B cell (primary cell): ENCODE data around the gene NINJ2. TPM values are rescaled to one million over a fixed set of nuclear protein-coding genes. Genes with fewer than 3 reads are reported as not detected.

Experiments used
- ATAC-seq: fragments of 200-7000 bp; cut with Tn5 transposase; one replicate; pipeline ENCODE4 v1.10.0; 2021; ENCODE audit warnings: low read depth, mild to moderate bottlenecking, moderate number of reproducible peaks, moderate library complexity
- CTCF ChIA-PET: fragments of 350-600 bp; sonication (Branson Sonifier 250); formaldehyde crosslinking; loops from one replicate; lab custom pipeline; 2021; ENCODE audit warnings: antibody characterized with exemption, inconsistent platforms; lab: Charles Lee
- POLR2A ChIA-PET: fragments of 350-600 bp; sonication (Branson Sonifier 250); formaldehyde crosslinking; loops from one replicate; lab custom pipeline; 2021; ENCODE audit warnings: antibody characterized with exemption; lab: Charles Lee
- DNase-seq: peaks from one replicate; pipeline ENCODE4 v3.0.0; 2013
- H2AFZ ChIP-seq: 2 replicates; pipeline ENCODE4 v1.6.1; 2012; ENCODE audit warnings: mild to moderate bottlenecking, low read depth, low read length; ENCODE audit not compliant: insufficient read depth, poor library complexity, severe bottlenecking
- H3K27ac ChIP-seq, 2 donors: 1 replicate in 1 of 2; 2 replicates in 1 of 2; pipeline ENCODE4 v1.5.1; 2012 to 2013; ENCODE audit warnings: low read length in 2 of 2, mild to moderate bottlenecking in 2 of 2, moderate library complexity in 1 of 2
- H3K27me3 ChIP-seq, 4 experiments: fragments of 200-600 bp in 1 of 4; sonication (generic) in 1 of 4; replicated peaks in 1 of 4; 1 replicate in 2 of 4; 2 replicates in 2 of 4; pipeline versions ENCODE4 v1.6.1 to v1.7.0; 2013 to 2016; ENCODE audit warnings: low read length in 3 of 4, mild to moderate bottlenecking in 2 of 4, mixed read lengths in 1 of 4, moderate library complexity in 1 of 4; ENCODE audit not compliant: insufficient read depth in 4 of 4, control insufficient read depth in 3 of 4; ENCODE audit errors: control extremely low read depth in 1 of 4
- H3K36me3 ChIP-seq, 2 experiments: replicated peaks in 1 of 2; 1 replicate in 1 of 2; 2 replicates in 1 of 2; pipeline versions ENCODE4 v1.6.1 to v1.7.1; 2013; ENCODE audit warnings: low read length in 1 of 2; ENCODE audit not compliant: insufficient read depth in 2 of 2, control insufficient read depth in 1 of 2; ENCODE audit errors: control extremely low read depth in 1 of 2, extremely low read depth in 1 of 2
- H3K4me1 ChIP-seq, 2 donors: fragments of 200-600 bp in 1 of 2; sonication (generic) in 1 of 2; 1 replicate in 1 of 2; 2 replicates in 1 of 2; pipeline versions ENCODE4 v1.5.1 to v1.6.1; 2013 to 2017; ENCODE audit warnings: low read length in 2 of 2; ENCODE audit not compliant: control insufficient read depth in 2 of 2, insufficient read depth in 2 of 2
- H3K4me2 ChIP-seq: replicated peaks from 2 replicates; pipeline ENCODE3; 2012; ENCODE audit warnings: mild to moderate bottlenecking, low read depth, low read length; ENCODE audit not compliant: poor library complexity, severe bottlenecking
- H3K4me3 ChIP-seq, 5 experiments: fragments of 200-600 bp in 1 of 5; sonication (generic) in 1 of 5; 1 replicate in 3 of 5; 2 replicates in 2 of 5; pipeline versions ENCODE4 v1.5.1 to v1.7.0; 2011 to 2016; ENCODE audit warnings: low read length in 4 of 5, mild to moderate bottlenecking in 4 of 5, low read depth in 2 of 5, control low read depth in 1 of 5, moderate library complexity in 1 of 5; ENCODE audit not compliant: insufficient read depth in 1 of 5; ENCODE audit errors: control extremely low read depth in 1 of 5, extremely low read depth in 1 of 5
- H3K79me2 ChIP-seq: fragments of 200-600 bp; sonication (generic); one replicate; pipeline ENCODE4 v1.6.0; 2016; ENCODE audit warnings: low read length; ENCODE audit not compliant: control insufficient read depth, insufficient read depth
- H3K9ac ChIP-seq: fragments of 200-600 bp; sonication (generic); 2 replicates; pipeline ENCODE4 v1.6.1; 2017; ENCODE audit warnings: mild to moderate bottlenecking, low read length, moderate library complexity
- H3K9me3 ChIP-seq, 3 donors: one replicate each; pipeline versions ENCODE4 v1.6.1 to v1.7.1; 2013; ENCODE audit warnings: low read length in 2 of 3; ENCODE audit not compliant: control insufficient read depth in 2 of 3, insufficient read depth in 1 of 3; ENCODE audit errors: control extremely low read depth in 1 of 3
- H4K20me1 ChIP-seq: 2 replicates; pipeline ENCODE4 v1.6.0; 2012; ENCODE audit warnings: mild to moderate bottlenecking, low read length; ENCODE audit not compliant: insufficient read depth, control insufficient read depth, poor library complexity, severe bottlenecking
- H3K27ac Mint-ChIP-seq: one replicate; pipeline ENCODE4 v1.8.0; 2021; ENCODE audit warnings: mixed read lengths
- H3K27me3 Mint-ChIP-seq: one replicate; pipeline ENCODE4 v1.8.0; 2021; ENCODE audit warnings: mixed read lengths
- H3K4me1 Mint-ChIP-seq: one replicate; pipeline ENCODE4 v1.8.0; 2021; ENCODE audit warnings: mixed read lengths
- H3K4me3 Mint-ChIP-seq: one replicate; pipeline ENCODE4 v1.8.0; 2021; ENCODE audit warnings: mixed read lengths
- H3K9me3 Mint-ChIP-seq: one replicate; pipeline ENCODE4 v1.8.0; 2022; ENCODE audit warnings: mixed read lengths; ENCODE audit not compliant: insufficient read depth
- EZH2 ChIP-seq: IDR thresholded peaks from 2 replicates; pipeline ENCODE4 v1.6.1; 2012; ENCODE audit warnings: borderline replicate concordance, low read depth, mild to moderate bottlenecking, moderate library complexity, low read length; ENCODE audit not compliant: insufficient read depth, poor library complexity, severe bottlenecking
- WGBS: methylation state at CpG from one replicate; pipeline ENCODE4 v1.1.5; 2013; ENCODE audit warnings: missing lambda C conversion rate; ENCODE audit not compliant: insufficient coverage; 5-methylcytosine and 5-hydroxymethylcytosine counted together
- intact Hi-C: fragments of 100-400 bp; cut with micrococcal nuclease; formaldehyde crosslinking; loops from one replicate; pipeline ENCODE4 v1.10.0; 2022
- polyA plus RNA-seq: library from polyadenylated mRNA; depleted of rRNA; stranded (reverse); fragments of >200 nt; gene quantifications from 2 replicates; pipeline ENCODE4 v1.2.3, GENCODE V29; 2012
- total RNA-seq, 2 donors: library from RNA; stranded (reverse); fragments of 120-200 nt in 1 of 2; gene quantifications; 1 replicate in 1 of 2; 2 replicates in 1 of 2; pipeline versions ENCODE4 v1.2.3 to v1.2.4, GENCODE V29; 2013 to 2022
- TF ChIP-seq, protein P1 (sequence below): fragments of 200-600 bp; IDR thresholded peaks from one replicate; pipeline ENCODE4 v1.8.0; 2022; ENCODE audit warnings: antibody characterized with exemption, mild to moderate bottlenecking

Gene NINJ2
- total and polyA plus RNA-seq, 2 donors (not counting 1 experiment from before 2014, with no cell fraction given): 2.9 to 10.2 TPM

DNA sequence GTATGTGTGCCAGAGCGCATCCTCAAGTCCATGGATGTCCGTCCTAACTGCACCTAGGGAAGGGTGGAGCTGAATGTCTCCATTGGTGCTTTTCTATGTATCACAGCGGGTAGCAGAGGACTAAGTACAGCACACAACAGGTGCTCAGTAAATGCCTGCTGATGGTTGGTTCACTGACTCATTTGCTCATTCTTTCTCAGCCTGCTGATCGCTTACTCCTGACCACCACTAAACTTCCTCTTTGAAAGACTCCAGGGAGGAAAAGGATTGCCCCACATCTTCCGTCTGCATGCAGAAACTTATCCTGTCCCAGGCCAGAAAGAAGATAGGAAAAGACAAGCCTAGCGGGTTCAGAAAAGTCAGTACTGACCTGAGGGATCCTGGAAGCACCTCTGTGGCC is 137.2 kb downstream of the NINJ2 start:
- Mint-ChIP-seq H3K4me1 (no peaks in the 10 kb centered on the region), H3K27ac (no peak overlapping the region), H3K27me3 (peaks cover 12% of the 10 kb centered on the region), H3K9me3 (no peaks in the 10 kb centered on the region), H3K4me3 (no peak overlapping the region)
- Histone ChIP-seq H3K27ac (no peak overlapping the region), H3K4me1 (no peaks in the 10 kb centered on the region), H3K36me3 (no peaks in the 10 kb centered on the region), H3K9ac (no peak overlapping the region), H3K4me3 (no peak overlapping the region), H3K9me3 (peaks cover 0 to 14% (median 0%) of the 10 kb centered on the region in 3 donors), H2AFZ (no peak overlapping the region), H4K20me1 (no peaks in the 10 kb centered on the region), H3K79me2 (no peaks in the 10 kb centered on the region), H3K4me2 (no peak overlapping the region), H3K27me3 (peaks cover 0 to 7% (median 0%) of the 10 kb centered on the region in 4 experiments)
- intact Hi-C loops: no loop called here
- ChIA-PET POLR2A (no interaction called here), CTCF (no interaction called here)
- 50% methylated on average over 6 of the region's 6 CpGs for WGBS
- ATAC-seq (no peak), DNase-seq (no peak)
- TF ChIP-seq EZH2: no peak
- TF ChIP-seq, protein P1, sequence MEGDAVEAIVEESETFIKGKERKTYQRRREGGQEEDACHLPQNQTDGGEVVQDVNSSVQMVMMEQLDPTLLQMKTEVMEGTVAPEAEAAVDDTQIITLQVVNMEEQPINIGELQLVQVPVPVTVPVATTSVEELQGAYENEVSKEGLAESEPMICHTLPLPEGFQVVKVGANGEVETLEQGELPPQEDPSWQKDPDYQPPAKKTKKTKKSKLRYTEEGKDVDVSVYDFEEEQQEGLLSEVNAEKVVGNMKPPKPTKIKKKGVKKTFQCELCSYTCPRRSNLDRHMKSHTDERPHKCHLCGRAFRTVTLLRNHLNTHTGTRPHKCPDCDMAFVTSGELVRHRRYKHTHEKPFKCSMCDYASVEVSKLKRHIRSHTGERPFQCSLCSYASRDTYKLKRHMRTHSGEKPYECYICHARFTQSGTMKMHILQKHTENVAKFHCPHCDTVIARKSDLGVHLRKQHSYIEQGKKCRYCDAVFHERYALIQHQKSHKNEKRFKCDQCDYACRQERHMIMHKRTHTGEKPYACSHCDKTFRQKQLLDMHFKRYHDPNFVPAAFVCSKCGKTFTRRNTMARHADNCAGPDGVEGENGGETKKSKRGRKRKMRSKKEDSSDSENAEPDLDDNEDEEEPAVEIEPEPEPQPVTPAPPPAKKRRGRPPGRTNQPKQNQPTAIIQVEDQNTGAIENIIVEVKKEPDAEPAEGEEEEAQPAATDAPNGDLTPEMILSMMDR: no peak

- Mint-ChIP-seq H3K27ac (no peak overlapping the region), H3K27me3 (peaks cover 27% of the 10 kb centered on the region), H3K4me3 (no peak overlapping the region), H3K9me3 (no peaks in the 10 kb centered on the region), H3K4me1 (no peaks in the 10 kb centered on the region)
- Histone ChIP-seq H3K79me2 (no peaks in the 10 kb centered on the region), H4K20me1 (no peaks in the 10 kb centered on the region), H3K9ac (no peak overlapping the region), H3K4me2 (no peak overlapping the region), H3K4me3 (no peak overlapping the region), H3K36me3 (no peaks in the 10 kb centered on the region), H3K27ac (no peak overlapping the region), H3K4me1 (no peaks in the 10 kb centered on the region), H3K9me3 (peaks cover 0 to 5% (median 0%) of the 10 kb centered on the region in 3 donors), H2AFZ (no peak overlapping the region), H3K27me3 (peaks cover 0 to 8% (median under 1%) of the 10 kb centered on the region in 4 experiments)
- ATAC-seq (no peak), DNase-seq (no peak)
- ChIA-PET CTCF (no interaction called here), POLR2A (no interaction called here)
- TF ChIP-seq EZH2: no peak
- TF ChIP-seq, protein P1: no peak
- intact Hi-C loops: no loop called here
- WGBS: 96% methylated on average over 8 of the region's 10 CpGs
These were observed 138.9 kb downstream of the NINJ2 start for GRCh38 chr12:524167-524951.
